ENCODE measurements around the gene PXMP4. TPM values are rescaled to one million over a fixed set of nuclear protein-coding genes. Genes with fewer than 3 reads are reported as not detected.

Gene PXMP4
- total RNA-seq, 1 experiment from 2014 or later: 12.0 TPM

DNA sequence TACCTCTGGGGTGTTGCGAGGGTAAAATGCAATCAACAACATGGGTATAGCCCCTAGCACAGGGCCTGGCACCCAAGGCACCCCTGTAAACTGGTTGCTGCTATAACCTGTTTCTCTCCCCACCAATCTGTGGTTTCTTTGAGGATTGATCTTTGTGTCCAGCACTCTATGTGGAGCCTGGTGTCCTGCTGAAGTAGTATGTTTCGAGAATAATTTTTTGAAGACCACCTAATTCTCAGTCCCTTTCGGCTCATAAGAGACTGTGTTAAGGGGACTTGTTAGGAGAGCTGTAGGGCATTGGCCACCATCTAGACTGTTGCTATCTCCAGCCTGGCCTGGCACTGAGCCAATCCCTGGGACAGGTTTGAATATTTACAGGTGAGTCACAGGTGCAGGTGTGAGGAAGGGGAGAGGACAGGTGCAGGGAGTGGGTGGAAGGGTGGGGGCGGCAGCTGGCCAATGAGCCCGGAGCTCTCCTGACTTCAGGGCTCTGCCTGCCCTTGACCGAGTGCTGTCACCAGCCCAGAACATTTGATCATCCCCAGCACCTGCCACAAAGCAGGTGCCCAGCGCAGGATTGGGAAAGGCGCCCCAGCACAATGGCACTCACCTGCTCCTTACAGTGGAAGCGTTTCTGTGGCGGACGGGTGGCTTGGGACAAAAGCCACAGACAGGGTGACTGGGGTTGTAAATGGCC lies 66.1 kb downstream of the PXMP4 start:
- Histone ChIP-seq H3K27ac (ENCODE audit: low read length) (no peak overlapping the region), H3K4me3 (ENCODE audit: low read depth in 2 of 2, low read length in 2 of 2) (no peak overlapping the region), H3K27me3 (ENCODE audit: control insufficient read depth, insufficient read depth, low read length) (no peaks in the 10 kb centered on the region), H3K4me1 (ENCODE audit: control insufficient read depth, insufficient read depth, low read length) (no peaks in the 10 kb centered on the region; the same call in 1 of the 2 replicates), H3K36me3 (ENCODE audit: control insufficient read depth, insufficient read depth, low read length) (no peaks in the 10 kb centered on the region), H3K9me3 (ENCODE audit: control insufficient read depth, insufficient read depth, low read depth, low read length) (no peaks in the 10 kb centered on the region)
- in situ Hi-C loops (cut with HindIII; ENCODE audit: low pct_unique_long_range_greater_than_20kb, low sequenced_read_pairs): no loop called here
- ChIA-PET POLR2A (no interaction called here), CTCF (interaction anchor here (0.9 to 1.0 kb wide), 4 partner anchors 88 to 391 kb away, joined by 3 to 4 read pairs (median 4); no protein-coding TSS in a partner anchor)
- DNase-seq (ENCODE audit: low read depth, low spot score) (no peak), ATAC-seq (peak; percentile 6; the same call in 1 of the 2 replicates)
- BruUV-seq (replicated peaks): no TSS peak
- intact Hi-C loops (cut with micrococcal nuclease; ENCODE audit: unreplicated experiment): loop anchor here (5.0 kb wide), 1 partner anchor 197 kb away; no protein-coding TSS in a partner anchor
- no peak for TF ChIP-seq SIN3A (IDR thresholded peaks at IDR 0.05; ENCODE audit: borderline replicate concordance, insufficient read depth, low read depth, low read length)
- no peak for TF ChIP-seq POLR2AphosphoS5 (IDR thresholded peaks at IDR 0.05; ENCODE audit: low read depth, low read length)
- TF ChIP-seq REST (IDR thresholded peaks at IDR 0.05; ENCODE audit: insufficient read depth in 1 of 2, low read depth in 2 of 2, low read length in 1 of 2): no peak
- no peak for TF ChIP-seq TCF7L2 (IDR thresholded peaks at IDR 0.05; ENCODE audit: low read depth, low read length)
- TF ChIP-seq, protein P1, sequence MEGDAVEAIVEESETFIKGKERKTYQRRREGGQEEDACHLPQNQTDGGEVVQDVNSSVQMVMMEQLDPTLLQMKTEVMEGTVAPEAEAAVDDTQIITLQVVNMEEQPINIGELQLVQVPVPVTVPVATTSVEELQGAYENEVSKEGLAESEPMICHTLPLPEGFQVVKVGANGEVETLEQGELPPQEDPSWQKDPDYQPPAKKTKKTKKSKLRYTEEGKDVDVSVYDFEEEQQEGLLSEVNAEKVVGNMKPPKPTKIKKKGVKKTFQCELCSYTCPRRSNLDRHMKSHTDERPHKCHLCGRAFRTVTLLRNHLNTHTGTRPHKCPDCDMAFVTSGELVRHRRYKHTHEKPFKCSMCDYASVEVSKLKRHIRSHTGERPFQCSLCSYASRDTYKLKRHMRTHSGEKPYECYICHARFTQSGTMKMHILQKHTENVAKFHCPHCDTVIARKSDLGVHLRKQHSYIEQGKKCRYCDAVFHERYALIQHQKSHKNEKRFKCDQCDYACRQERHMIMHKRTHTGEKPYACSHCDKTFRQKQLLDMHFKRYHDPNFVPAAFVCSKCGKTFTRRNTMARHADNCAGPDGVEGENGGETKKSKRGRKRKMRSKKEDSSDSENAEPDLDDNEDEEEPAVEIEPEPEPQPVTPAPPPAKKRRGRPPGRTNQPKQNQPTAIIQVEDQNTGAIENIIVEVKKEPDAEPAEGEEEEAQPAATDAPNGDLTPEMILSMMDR (IDR thresholded peaks at IDR 0.05): no peak

DNA sequence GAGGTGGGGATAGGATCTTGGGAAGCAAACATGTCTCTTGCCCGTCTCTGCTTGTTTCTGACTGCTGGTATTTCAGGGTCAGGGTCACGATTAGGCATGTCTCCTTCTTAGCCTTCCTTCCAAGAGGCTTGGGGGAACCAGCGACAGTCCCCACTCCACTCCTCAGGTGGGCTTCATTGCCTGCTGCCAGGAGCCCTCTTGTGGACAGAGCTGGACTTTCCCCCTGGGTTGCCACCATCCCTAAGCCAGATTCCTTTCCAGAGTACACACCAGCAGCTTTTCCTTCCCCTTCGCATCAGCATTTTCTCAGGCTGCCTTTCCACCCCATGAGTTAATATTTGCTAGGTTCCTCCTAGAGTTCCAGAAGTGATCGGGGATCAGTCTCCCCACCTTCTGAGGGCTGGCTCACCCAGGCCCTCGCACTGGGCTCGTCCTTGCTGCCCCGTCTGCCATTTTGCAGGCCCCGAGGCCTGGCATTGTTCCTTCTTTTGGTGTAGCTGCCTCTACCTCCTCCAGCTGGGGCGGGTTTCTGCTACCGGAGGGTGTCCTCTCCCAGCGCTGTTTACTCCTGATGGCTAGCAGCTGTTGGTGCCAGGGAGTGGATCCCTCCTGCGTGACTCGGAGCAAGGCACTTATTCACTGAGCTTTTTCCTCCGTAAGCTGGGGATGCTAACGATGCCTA lies 66.8 kb downstream of the PXMP4 start:
- POLR2A ChIA-PET: no interaction called here
- in situ Hi-C loops (cut with HindIII; ENCODE audit: low pct_unique_long_range_greater_than_20kb, low sequenced_read_pairs): no loop called here
- BruUV-seq (replicated peaks): TSS peak; percentile 34

More for the DNA sequence above, 66.8 kb downstream of the PXMP4 start:
- no peaks in the 10 kb centered on the region for H3K36me3 ChIP-seq (ENCODE audit: control insufficient read depth, insufficient read depth, low read length)
- no peaks in the 10 kb centered on the region for H3K27me3 ChIP-seq (ENCODE audit: control insufficient read depth, insufficient read depth, low read length)
- DNase-seq (ENCODE audit: low read depth, low spot score) (peak; percentile 55), ATAC-seq (peak; percentile 83)
- no peak overlapping the region for H3K4me3 ChIP-seq (ENCODE audit: low read depth in 2 of 2, low read length in 2 of 2)
- H3K4me1 ChIP-seq (ENCODE audit: control insufficient read depth, insufficient read depth, low read length): peaks cover 4% of the 10 kb centered on the region
- CTCF ChIA-PET: interaction anchor here (0.9 to 1.0 kb wide), 4 partner anchors 89 to 391 kb away, joined by 3 to 4 read pairs (median 4); no protein-coding TSS in a partner anchor
- intact Hi-C loops (cut with micrococcal nuclease; ENCODE audit: unreplicated experiment): loop anchor here (5.0 kb wide), 1 partner anchor 196 kb away; no protein-coding TSS in a partner anchor
- H3K27ac ChIP-seq (ENCODE audit: low read length): no peak overlapping the region
- H3K9me3 ChIP-seq (ENCODE audit: control insufficient read depth, insufficient read depth, low read depth, low read length): no peaks in the 10 kb centered on the region
- TF ChIP-seq REST (IDR thresholded peaks at IDR 0.05; ENCODE audit: insufficient read depth in 1 of 2, low read depth in 2 of 2, low read length in 1 of 2) (no peak), SIN3A (IDR thresholded peaks at IDR 0.05; ENCODE audit: borderline replicate concordance, insufficient read depth, low read depth, low read length) (no peak), POLR2AphosphoS5 (IDR thresholded peaks at IDR 0.05; ENCODE audit: low read depth, low read length) (peak; percentile 64), TCF7L2 (IDR thresholded peaks at IDR 0.05; ENCODE audit: low read depth, low read length) (no peak)
- TF ChIP-seq, protein P1 (IDR thresholded peaks at IDR 0.05): peak; percentile 90; the same call in 1 of the 2 replicates
